ENCODE measurements around the gene STARD13.

The STARD13 gene

GRCh38 chr13:33292712-33293111 lies 7.2 kb upstream of the STARD13 start:
- TF ChIP-seq, protein P1, sequence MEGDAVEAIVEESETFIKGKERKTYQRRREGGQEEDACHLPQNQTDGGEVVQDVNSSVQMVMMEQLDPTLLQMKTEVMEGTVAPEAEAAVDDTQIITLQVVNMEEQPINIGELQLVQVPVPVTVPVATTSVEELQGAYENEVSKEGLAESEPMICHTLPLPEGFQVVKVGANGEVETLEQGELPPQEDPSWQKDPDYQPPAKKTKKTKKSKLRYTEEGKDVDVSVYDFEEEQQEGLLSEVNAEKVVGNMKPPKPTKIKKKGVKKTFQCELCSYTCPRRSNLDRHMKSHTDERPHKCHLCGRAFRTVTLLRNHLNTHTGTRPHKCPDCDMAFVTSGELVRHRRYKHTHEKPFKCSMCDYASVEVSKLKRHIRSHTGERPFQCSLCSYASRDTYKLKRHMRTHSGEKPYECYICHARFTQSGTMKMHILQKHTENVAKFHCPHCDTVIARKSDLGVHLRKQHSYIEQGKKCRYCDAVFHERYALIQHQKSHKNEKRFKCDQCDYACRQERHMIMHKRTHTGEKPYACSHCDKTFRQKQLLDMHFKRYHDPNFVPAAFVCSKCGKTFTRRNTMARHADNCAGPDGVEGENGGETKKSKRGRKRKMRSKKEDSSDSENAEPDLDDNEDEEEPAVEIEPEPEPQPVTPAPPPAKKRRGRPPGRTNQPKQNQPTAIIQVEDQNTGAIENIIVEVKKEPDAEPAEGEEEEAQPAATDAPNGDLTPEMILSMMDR (IDR thresholded peaks at IDR 0.05; ENCODE audit: insufficient read depth, low read depth, low read length, missing control alignments) = no peak
- H3K4me3 ChIP-seq (ENCODE audit: low read length) = no peak overlapping the region
- DNase-seq (ENCODE audit: low read depth) = no peak

- DNase-seq (ENCODE audit: low read depth) = no peak
- H3K4me3 ChIP-seq (ENCODE audit: low read length) = no peak overlapping the region
- TF ChIP-seq, protein P1 (IDR thresholded peaks at IDR 0.05; ENCODE audit: insufficient read depth, low read depth, low read length, missing control alignments) = no peak
Measured at GRCh38 chr13:33290421-33290965, 4.9 kb upstream of the STARD13 start.

- DNase-seq (ENCODE audit: low read depth) = no peak
- H3K4me3 ChIP-seq (ENCODE audit: low read length) = no peak overlapping the region
- TF ChIP-seq, protein P1 (IDR thresholded peaks at IDR 0.05; ENCODE audit: insufficient read depth, low read depth, low read length, missing control alignments) = no peak
Measured at GRCh38 chr13:33289966-33290365, 4.4 kb upstream of the STARD13 start.

DNA sequence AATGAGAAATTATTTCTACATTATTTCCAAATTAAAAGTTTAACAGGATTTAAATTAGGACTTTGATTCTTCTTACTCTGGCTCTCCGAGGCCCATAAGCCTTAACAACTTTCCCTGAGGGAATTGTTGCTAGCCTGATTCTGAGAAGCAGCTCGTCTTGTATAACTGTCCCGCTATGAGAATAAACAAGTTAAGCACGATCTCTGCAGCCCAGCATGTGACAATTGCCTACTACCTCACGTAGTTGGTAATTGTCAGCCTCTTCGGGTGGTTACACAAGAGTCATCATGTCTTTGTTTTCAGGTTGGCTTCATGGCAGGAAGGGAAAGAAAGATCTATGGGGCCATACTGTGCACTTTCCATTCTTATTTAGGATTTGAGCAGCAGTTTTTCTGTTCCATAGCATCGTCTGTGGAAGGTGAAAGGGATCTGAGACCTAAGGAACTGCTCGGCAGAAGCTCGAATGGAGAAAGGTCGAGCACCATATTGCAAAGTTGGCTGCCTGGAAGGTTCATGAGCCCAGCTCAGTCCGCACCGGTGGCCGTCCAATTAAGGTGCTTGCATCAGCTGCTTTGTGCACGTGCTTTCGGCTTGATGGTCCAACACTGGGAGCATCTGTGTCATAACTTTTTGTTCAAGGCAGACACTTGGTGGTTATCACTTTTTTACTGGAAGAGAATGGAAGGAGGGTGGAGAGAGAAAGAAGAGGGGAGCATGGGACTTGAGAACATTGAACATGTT lies 1.8 kb upstream of the STARD13 start:
- no peak for DNase-seq (ENCODE audit: low read depth)
- TF ChIP-seq, protein P1 (IDR thresholded peaks at IDR 0.05; ENCODE audit: insufficient read depth, low read depth, low read length, missing control alignments) = no peak
- H3K4me3 ChIP-seq (ENCODE audit: low read length) = no peak overlapping the region

DNA sequence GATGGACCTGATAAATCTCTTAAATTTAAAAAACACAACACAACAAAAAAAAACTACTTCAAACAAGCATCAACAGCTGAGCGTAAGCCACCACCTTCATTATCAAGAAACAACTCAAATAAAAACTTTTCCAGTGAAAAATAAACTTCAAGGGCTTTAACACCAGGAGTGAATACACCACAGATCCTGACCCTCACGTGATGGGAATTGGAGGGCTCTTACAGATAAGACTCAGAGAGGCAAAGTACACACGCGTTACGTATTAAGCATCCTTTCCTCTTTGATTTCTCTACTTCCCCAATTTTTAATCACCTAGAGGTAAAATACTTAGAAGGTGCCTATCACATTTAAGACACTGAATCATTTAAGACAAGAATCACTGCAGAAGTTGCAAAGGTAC lies 573 bp upstream of the STARD13 start:
- peak overlapping the region; percentile 77 for H3K4me3 ChIP-seq (ENCODE audit: low read length)
- TF ChIP-seq, protein P1 (IDR thresholded peaks at IDR 0.05; ENCODE audit: insufficient read depth, low read depth, low read length, missing control alignments) = no peak
- DNase-seq (ENCODE audit: low read depth) = no peak

- DNase-seq (ENCODE audit: low read depth) = peak; percentile 68
- peak overlapping the region; percentile 77 for H3K4me3 ChIP-seq (ENCODE audit: low read length)
- TF ChIP-seq, protein P1 (IDR thresholded peaks at IDR 0.05; ENCODE audit: insufficient read depth, low read depth, low read length, missing control alignments) = no peak
Measured at GRCh38 chr13:33284916-33285315, 639 bp downstream of the STARD13 start.

DNA sequence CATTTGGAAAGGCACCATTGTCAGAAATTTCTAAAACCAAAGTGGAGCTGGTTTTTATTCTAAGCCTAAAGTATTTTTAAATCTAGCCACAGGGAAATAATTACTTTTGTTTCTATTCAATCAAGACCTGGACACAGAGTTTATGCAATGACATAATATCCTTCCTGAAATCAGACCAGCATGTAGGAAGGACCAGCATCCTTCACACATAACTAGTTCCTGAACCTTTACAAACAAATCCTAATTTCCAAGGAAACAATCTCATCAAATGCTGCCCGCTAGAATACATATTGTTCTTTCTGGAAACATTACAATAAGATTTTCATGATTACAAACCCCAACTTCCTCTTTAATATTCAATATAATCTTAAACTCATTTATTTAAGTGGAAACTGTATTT lies 1.5 kb downstream of the STARD13 start:
- DNase-seq (ENCODE audit: low read depth) = no peak
- TF ChIP-seq, protein P1 (IDR thresholded peaks at IDR 0.05; ENCODE audit: insufficient read depth, low read depth, low read length, missing control alignments) = no peak
- peak overlapping the region; percentile 77 for H3K4me3 ChIP-seq (ENCODE audit: low read length)
